Stimulated activated CD8-positive, alpha-beta memory T cell treated with anti-CD3 and anti-CD28 coated beads, Interleukin-12 subunit alpha, Interleukin-12 subunit beta, amount 100 ng/mL, for 24 hours (primary cell): ENCODE data around the gene NKD1.
"Not testable (repeated sequence)": the region's sequence is repeated elsewhere in the genome, so short reads cannot be mapped to it uniquely, and the experiment has no call there.

ENCODE experiments used
- DNase-seq: peaks from one replicate; pipeline ENCODE4 v3.0.0-alpha.2; 2020; ENCODE audit errors: extremely low read depth

The NKD1 gene

GRCh38 chr16:50578137-50578536, 29.9 kb downstream of the NKD1 start:
- DNase-seq = no peak

GRCh38 chr16:50579373-50579772, 31.2 kb downstream of the NKD1 start:
- DNase-seq = not testable (repeated sequence)

- no peak for DNase-seq
These were observed 32.1 kb downstream of the NKD1 start for GRCh38 chr16:50580180-50580798.

- no peak for DNase-seq
These were observed 33.6 kb downstream of the NKD1 start for GRCh38 chr16:50581845-50582244.

GRCh38 chr16:50583211-50583610, 35.0 kb downstream of the NKD1 start:
- no peak for DNase-seq

- DNase-seq = no peak
These were observed 36.0 kb downstream of the NKD1 start for GRCh38 chr16:50584033-50584722.

- DNase-seq = no peak
These were observed 37.2 kb downstream of the NKD1 start for GRCh38 chr16:50585331-50585776.

- no peak for DNase-seq
These were observed 39.3 kb downstream of the NKD1 start for GRCh38 chr16:50587543-50587942.

GRCh38 chr16:50588276-50588675, 40.1 kb downstream of the NKD1 start:
- no peak for DNase-seq

- DNase-seq = no peak
These were observed 43.0 kb downstream of the NKD1 start for GRCh38 chr16:50591209-50591608.

- DNase-seq = no peak
These were observed 43.9 kb downstream of the NKD1 start for GRCh38 chr16:50591800-50592771.

- no peak for DNase-seq
These were observed 44.8 kb downstream of the NKD1 start for GRCh38 chr16:50592996-50593395.

GRCh38 chr16:50593410-50594150, 45.4 kb downstream of the NKD1 start:
- no peak for DNase-seq

GRCh38 chr16:50594308-50595260, 46.4 kb downstream of the NKD1 start:
- DNase-seq = no peak

- no peak for DNase-seq
These were observed 47.7 kb downstream of the NKD1 start for GRCh38 chr16:50595859-50596258.

- no peak for DNase-seq
These were observed 48.7 kb downstream of the NKD1 start for GRCh38 chr16:50596762-50597450.

GRCh38 chr16:50597563-50598255, 49.5 kb downstream of the NKD1 start:
- no peak for DNase-seq

- DNase-seq = no peak
These were observed 50.2 kb downstream of the NKD1 start for GRCh38 chr16:50598256-50598894.

GRCh38 chr16:50598936-50599361, 50.8 kb downstream of the NKD1 start:
- no peak for DNase-seq
